GM12891 (cell line): ENCODE measurements around the gene KRTAP5-7.

ENCODE experiments used
- PAX5 ChIP-seq: IDR thresholded peaks from 2 replicates; pipeline ENCODE4 v1.6.1; 2011; ENCODE audit warnings: low read length, moderate library complexity, mild to moderate bottlenecking; ENCODE audit not compliant: insufficient read depth, severe bottlenecking
- POLR2A ChIP-seq: IDR thresholded peaks from 2 replicates; pipeline ENCODE4 v1.6.1; 2011; ENCODE audit warnings: low read depth, low read length, control low read depth
- POLR2AphosphoS5 ChIP-seq: IDR thresholded peaks from 2 replicates; pipeline ENCODE4 v1.6.1; 2011; ENCODE audit warnings: low read depth, low read length, control low read depth
- POU2F2 ChIP-seq: IDR thresholded peaks from 2 replicates; pipeline ENCODE4 v1.6.1; 2011; ENCODE audit warnings: low read depth, mild to moderate bottlenecking, control low read depth, low read length, moderate library complexity
- SPI1 ChIP-seq: IDR thresholded peaks from 2 replicates; pipeline ENCODE4 v1.6.1; 2011; ENCODE audit warnings: low read depth, low read length, control low read depth
- TAF1 ChIP-seq: IDR thresholded peaks from 2 replicates; pipeline ENCODE4 v1.6.1; 2011; ENCODE audit warnings: low read depth, low read length, control low read depth

GRCh38 chr11:71566081-71566620, 39.1 kb downstream of the KRTAP5-7 start:
- TF ChIP-seq POLR2A: no peak
- TF ChIP-seq POLR2AphosphoS5: no peak
- no peak for TF ChIP-seq TAF1
- TF ChIP-seq SPI1: no peak
- TF ChIP-seq PAX5: no peak
- no peak for TF ChIP-seq POU2F2
